Fibroblast of the aortic adventitia (primary cell): ENCODE data around the gene FHIP2A. TPM values are rescaled to one million over a fixed set of nuclear protein-coding genes. Genes with fewer than 3 reads are reported as not detected.
"Not testable (repeated sequence)": the region's sequence is repeated elsewhere in the genome, so short reads cannot be mapped to it uniquely, and the experiment has no call there.

Experiments used
- DNase-seq: peaks from one replicate; pipeline ENCODE4 v3.0.0-alpha.2; 2010; ENCODE audit warnings: low read depth
- H3K4me3 ChIP-seq: 2 replicates; pipeline ENCODE4 v1.5.1; 2011; ENCODE audit warnings: low read depth, mild to moderate bottlenecking, control low read depth, low read length, moderate library complexity
- CTCF ChIP-seq: IDR thresholded peaks from 2 replicates; pipeline ENCODE4 v1.5.1; 2011; ENCODE audit warnings: mild to moderate bottlenecking, low read length, control low read depth, inconsistent platforms; ENCODE audit not compliant: insufficient read depth
- total RNA-seq: library from RNA; depleted of rRNA; stranded (reverse); fragments of >200 nt; gene quantifications from 2 replicates; pipeline ENCODE4 v1.2.3, GENCODE V29; 2012; ENCODE audit warnings: low replicate concordance

FHIP2A gene
- total RNA-seq, 1 donor, result 54.7 TPM

GRCh38 chr10:114780577-114781184 lies 40.9 kb upstream of the FHIP2A start:
- no peak for DNase-seq
- no peak for TF ChIP-seq CTCF
- H3K4me3 ChIP-seq, result no peak overlapping the region

- no peak overlapping the region for H3K4me3 ChIP-seq
- no peak for DNase-seq
- no peak for TF ChIP-seq CTCF
Measured at GRCh38 chr10:114782666-114783065, 38.9 kb upstream of the FHIP2A start.

GRCh38 chr10:114783686-114784085 lies 37.9 kb upstream of the FHIP2A start:
- no peak for DNase-seq
- no peak overlapping the region for H3K4me3 ChIP-seq
- TF ChIP-seq CTCF, result no peak

DNA sequence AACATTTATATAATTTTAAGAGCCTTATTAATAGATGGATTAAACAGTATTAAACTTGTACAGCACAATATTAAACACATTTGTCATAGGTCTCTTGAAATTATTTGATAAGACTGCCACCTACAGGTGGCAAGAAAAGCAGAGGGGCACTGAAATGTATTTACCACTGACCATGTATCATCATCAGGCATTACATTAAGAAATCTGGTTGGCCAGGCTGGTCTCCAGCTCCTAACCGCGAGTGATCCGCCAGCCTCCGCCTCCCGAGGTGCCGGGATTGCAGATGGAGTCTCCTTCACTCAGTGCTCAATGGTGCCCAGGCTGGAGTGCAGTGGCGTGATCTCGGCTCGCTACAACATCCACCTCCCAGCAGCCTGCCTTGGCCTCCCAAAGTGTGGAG lies 35.1 kb upstream of the FHIP2A start:
- peak; percentile 74 for DNase-seq
- peak; percentile 66 for TF ChIP-seq CTCF

DNA sequence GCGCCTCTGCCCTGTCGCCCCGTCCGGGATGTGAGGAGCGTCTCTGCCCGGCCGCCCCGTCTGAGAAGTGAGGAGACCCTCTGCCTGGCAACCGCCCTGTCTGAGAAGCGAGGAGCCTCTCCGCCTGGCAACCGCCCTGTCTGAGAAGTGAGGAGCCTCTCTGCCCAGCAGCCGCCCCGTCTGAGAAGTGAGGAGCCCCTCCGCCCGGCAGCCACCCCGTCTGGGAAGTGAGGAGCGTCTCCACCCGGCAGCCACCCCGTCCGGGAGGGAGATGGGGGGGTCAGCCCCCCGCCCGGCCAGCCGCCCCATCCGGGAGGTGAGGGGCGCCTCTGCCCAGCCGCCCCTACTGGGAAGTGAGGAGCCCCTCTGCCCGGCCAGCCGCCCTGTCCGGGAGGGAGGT lies 34.4 kb upstream of the FHIP2A start:
- DNase-seq, H3K4me3 ChIP-seq: not testable (repeated sequence)

More for the DNA sequence above, 35.1 kb upstream of the FHIP2A start:
- not testable (repeated sequence) for H3K4me3 ChIP-seq

DNA sequence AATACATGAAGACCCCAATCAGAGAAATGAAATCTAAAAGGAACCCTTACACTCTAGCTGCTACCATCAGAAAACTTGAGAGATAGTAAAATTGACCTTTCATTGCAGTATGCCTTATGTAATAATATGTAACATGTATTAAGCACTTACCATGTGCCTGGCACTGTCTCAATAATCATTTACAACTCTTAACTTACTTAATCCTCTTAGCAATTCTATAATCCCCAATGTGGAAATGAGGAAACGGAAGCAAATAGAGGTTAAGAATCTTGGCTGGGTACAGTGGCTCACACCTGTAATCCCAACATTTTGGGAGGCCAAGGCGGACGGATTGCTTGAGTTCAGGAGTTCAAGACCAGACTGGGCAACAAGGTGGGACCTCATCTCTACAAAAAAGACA lies 29.8 kb upstream of the FHIP2A start:
- no peak for TF ChIP-seq CTCF
- DNase-seq, result no peak

GRCh38 chr10:114795039-114795438 lies 26.5 kb upstream of the FHIP2A start:
- H3K4me3 ChIP-seq, result no peak overlapping the region
- no peak for TF ChIP-seq CTCF
- DNase-seq, result no peak

More for the DNA sequence above, 29.8 kb upstream of the FHIP2A start:
- H3K4me3 ChIP-seq, result no peak overlapping the region
